HS-27A (cell line): ENCODE measurements around the gene DNAJC4.
"Not testable (repeated sequence)": the region's sequence is repeated elsewhere in the genome, so short reads cannot be mapped to it uniquely, and the experiment has no call there.

Experiments used
- DNase-seq: peaks from one replicate; pipeline ENCODE4 v3.0.0-alpha.2; 2012; ENCODE audit warnings: low read depth, missing footprints

DNAJC4 gene

DNA sequence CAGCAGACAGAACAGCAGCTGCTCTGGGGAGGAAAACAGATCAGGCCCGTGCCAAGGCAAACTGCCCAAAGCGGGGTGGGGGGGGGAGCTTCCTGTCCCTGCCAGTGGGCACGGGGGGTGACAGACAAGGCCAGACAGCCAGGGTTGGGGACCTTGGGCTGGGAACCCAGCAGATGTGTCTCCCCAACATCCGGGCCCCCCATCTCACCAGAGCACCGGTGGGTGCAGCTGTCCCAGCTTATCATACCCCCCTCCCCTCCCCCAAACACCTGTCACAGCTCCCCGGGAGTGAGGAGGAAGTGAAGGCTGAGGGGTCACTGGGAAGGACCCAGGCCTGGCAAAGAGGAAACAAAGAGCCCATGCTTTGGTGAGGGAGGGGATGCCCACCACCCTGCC lies 15.1 kb downstream of the DNAJC4 start:
- DNase-seq = no peak

DNA sequence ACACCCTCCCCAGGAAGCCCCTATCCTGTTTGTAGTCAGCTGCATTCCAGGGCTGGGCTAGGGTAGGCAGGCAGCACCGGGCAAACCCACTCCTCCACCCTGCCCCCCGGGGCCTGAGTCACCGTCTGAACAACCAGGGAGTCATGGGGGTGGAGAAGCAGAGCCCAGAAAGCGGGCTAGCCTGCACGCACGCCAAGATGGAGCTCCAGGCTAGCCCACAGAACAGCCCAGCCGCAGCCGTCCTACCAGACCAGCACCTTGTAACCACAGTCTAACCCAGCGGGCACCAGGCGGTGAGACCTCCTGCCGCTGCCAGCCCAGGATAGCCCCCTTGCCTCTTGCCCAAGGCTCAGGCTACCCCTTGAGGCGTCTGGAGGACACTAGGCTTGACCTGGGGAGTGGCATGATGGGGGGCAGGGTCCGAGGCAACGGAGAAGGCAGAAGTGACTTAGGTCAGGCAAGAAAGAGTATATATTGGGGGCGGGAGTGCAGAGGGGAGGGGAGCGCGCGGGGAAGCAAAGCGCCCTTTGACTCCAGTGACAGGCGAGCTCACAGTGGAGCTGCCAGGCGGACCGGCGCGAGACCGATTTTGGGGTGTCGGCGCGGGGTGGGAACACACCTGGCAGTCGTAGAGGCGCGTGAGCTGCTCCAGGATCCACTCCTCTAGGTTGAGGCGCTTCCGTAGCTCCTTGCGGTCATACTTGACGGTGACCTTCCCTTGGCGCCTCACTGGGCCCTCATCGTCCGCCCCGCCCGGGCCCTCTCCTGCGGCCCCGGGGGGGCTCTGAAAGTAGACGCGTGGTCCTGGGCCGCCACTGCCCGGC lies 15.7 kb downstream of the DNAJC4 start:
- DNase-seq = peak; percentile 90

DNA sequence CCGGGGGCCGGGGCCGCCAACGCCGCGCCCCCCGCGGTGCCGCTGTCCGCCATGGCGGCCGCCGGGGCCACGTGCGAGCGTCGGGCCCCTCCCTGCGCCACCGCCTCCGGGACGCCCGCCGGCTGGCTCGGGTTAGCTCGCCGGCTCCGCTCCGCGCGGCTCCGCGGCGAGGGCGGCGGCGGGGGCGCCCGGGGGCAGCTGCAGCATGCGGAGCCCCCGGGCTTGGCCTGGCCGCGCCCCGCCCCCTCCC lies 16.2 kb downstream of the DNAJC4 start:
- not testable (repeated sequence) for DNase-seq

DNA sequence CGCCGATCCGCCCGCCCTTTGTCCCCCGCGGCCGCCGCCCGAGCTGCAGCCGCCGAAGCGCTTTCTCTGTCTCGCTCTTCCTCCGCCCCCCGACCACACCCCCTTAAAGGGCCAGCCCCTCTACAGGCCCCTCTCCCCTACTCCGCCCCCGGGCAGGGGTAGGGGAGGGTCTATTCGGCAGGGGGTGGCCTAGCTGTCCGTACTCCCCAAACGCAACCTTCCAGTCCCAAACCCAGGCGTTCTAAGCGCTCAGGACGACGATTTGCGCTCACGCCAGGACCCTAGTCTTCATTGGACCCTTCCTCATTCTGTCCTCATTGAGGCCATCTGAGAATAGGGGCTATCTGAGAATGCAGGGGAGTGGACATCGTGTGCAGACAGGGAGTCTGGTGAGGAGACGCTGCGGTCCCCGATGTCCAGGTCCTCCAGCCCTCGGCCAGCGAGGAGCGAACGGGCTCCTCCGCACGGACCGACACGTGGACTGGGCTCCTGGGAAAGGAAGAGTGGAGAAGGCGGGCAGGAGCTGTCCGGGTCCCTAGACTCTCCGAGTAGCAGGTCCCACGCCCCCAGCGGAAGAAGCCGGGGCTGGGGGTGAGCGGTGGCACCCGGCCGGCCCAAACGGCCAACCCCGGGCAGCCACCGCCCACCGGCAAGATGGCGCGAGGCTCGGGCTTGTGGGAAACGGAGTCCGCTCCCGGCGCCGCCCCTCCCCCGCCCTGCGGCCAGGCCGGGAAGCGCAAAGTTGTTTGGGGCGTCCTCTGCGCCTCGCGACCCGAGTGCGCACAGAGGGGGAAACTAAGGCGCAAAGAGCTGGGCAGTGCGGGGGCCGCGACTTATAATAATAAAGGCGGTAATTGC lies 16.8 kb downstream of the DNAJC4 start, which contains the start of gene PPP1R14B:
Gene PPP1R14B (minus strand): TSS at position 73 of the 858 bp plus-strand sequence. CDS start 270 bp downstream, outside the sequence.
- no peak for DNase-seq

DNA sequence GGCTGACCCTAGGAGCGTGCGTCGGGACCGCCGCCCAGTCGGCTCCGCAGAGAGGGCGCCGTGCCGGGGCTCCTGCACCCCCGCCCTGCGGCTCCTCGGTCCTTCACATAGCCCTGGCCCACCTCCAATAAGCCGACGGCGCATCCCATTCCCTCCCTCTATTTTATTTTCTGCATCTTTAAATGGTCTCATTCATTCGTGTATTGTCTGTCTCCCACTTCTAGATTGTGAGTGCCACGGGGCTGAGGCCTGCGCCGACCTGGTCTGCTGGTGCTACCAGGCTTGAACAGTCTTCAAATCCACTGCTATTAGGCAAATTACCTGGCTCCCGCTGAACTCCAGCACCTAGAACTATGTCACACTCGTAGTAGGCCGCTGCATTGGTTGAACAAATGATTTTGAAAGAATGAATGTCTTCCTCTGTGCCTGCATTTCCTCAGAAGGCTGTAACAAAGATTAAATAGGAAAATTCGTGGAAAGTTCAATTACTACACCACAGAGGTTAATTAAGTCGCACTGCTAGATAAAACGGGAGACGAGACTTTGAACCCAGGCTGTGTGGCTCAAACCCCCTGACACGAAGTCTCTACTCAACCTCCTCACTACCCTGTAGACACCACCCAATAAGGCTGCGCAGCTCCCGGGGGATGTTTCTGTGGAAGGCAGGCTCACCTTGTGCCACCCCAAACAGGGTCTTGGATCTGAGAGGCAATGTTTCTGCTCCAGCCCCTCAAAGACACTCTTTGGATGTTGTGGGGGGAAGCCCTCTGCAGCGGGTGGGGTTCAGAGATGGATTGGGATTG lies 17.6 kb downstream of the DNAJC4 start:
- no peak for DNase-seq

DNA sequence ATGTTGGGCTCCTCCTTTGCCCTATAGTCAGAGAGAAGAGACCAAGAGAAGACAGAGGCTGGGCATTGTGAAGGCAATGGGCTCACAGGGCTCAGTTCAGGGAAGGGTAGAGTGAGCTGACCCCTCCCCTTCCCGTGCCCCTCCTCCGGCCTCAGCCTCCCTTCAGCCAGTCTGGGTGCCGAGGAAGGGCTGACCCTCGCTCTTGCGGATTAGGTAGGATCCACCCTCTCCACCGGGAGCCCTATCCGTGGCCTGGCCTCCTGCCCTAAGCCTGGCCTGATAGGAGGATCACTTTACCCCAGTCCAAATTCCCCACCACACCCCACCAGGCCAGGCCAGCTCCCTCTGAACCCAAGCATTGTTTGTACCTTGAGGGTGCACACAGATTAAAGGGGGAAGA lies 18.2 kb downstream of the DNAJC4 start:
- DNase-seq = no peak

DNA sequence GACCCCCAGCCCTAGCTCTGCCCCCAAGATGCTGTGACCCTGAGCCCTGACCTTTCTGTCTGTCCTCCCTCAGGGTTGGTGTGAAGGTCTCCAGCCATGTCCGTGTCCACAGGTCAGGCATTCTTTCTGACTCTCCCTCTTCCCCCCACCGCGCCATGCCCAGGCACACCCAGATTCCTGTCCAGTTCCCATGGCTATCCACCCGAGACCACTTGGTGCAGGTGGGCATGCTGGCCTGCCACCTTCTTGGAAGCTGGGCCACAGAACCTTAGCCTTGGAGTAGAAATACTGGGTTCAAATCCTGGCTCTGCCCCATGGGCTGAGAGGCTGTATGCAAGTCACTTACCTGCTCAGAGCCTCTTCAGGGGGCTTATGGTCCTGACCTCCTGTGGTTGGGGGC lies 18.7 kb downstream of the DNAJC4 start:
- DNase-seq = no peak

DNA sequence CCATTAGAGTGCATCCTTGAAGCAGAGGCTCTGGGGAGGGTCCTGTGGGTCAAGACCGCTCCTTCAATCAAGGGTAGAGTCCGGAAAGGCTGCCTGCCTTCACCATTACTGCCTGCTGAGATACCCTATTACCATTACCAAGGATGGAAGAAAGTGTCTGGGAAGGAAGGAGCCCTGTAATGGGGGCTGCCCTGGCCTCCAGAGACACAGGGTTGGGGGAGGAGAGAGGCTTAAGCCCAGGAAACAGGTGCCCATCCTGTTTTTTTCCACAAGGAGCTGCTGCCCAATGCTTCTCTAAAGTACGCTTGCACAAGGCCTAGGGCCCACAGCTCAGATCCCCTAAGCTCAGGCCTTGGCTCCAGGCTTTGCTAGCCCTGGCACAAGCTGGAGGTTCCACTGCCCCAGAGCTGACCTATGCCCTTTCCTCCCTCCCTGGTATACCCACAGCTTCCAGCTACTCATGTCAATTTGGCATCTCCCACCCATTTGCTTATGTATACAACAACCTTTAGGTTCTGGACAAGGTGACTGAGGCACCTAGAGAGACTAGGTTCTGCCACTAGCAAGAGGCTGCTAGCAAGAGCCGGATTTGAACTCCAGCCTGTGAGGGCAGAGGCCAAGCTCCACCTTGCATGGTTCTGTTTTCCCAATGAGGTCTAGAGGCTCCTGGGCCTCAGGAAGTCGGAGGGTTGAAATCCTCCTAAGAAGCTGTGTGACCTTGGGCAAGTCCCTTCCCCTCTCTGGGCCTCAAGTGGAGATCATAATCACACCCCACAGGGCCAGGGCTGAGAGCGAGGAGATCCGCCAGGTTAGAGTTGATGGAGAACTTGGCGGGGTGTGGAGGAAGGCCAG lies 19.4 kb downstream of the DNAJC4 start:
- DNase-seq = no peak

DNA sequence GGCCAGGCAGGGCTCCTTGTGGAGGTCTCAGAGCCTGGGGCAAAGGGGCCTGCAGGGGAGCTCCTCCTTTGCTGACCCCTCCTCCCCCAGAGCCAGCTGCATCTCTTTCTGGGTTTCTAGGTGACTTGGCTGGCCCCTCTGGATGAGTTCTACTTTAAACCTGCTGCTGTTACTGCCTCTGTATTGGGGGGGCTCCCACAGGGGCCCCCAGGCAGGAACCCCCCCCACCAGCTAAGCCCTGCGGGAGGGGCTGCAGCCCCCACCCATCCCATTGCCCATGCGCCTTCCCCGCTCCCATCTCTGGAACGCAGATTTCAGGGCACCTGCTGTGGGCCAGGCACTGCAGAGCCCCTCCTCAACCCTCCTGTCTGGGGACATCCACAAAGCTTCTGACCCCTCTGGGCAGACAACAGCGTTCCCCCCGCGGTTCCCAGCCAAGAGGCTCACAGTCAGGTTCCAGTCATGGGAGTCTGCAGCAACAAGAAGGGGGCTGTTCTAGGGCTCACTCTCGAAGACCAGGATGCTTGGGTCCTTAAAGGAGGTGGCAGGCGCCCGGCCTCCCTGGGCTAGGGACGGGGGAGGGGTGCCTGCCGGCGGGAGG lies 20.2 kb downstream of the DNAJC4 start:
- DNase-seq = no peak

DNA sequence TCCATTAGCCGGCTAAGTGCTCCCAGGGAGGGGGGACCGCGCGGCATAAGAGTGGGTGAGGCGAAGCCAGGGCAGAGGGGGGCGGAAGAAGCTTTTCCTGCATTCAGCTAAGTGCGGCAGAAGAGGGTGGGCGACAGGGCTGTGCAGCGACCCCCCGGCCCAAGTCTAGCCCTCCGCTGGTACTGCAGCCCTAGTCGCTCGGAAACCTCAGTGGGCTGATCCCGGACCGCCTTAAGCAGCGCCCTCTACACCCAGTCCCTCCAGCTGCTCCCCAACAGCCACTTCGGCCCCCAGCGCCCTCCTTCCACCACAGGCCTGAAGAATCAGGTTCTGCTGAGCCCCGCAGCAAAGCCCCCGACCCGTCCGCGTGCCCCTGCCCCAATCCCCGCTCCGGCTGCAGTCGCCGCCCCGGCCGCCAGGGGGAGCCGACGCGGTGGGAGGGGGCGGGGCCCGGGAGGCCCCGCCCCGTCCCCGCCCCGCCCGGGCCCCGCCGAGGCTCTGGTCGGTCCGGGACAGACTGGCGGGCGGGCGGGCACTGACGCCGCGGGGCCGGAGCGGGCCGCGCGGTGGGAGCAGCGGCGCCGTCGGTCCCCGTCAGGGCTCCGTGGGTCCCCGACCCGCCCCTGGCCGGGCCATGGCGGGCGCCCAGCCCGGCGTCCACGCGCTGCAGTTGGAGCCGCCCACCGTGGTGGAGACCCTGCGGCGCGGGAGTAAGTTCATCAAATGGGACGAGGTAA lies 20.8 kb downstream of the DNAJC4 start, which contains the start of gene PLCB3:
Gene PLCB3 (plus strand): TSS at position 515 of the 737 bp plus-strand sequence. CDS start 120 bp downstream, at position 635.
- no peak for DNase-seq

DNA sequence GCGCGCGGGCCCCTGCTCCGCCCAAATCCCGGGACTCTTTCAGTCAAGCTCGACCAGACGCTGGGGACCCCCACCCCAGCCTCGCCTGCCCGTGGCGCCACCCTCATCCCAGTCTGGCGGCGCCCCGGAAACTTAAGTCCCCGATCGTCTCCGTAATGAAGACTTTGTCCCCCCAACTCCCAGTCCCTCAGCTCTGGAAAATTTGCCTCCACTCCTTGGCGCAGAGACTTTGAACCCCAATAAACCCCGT lies 21.3 kb downstream of the DNAJC4 start:
- no peak for DNase-seq

DNA sequence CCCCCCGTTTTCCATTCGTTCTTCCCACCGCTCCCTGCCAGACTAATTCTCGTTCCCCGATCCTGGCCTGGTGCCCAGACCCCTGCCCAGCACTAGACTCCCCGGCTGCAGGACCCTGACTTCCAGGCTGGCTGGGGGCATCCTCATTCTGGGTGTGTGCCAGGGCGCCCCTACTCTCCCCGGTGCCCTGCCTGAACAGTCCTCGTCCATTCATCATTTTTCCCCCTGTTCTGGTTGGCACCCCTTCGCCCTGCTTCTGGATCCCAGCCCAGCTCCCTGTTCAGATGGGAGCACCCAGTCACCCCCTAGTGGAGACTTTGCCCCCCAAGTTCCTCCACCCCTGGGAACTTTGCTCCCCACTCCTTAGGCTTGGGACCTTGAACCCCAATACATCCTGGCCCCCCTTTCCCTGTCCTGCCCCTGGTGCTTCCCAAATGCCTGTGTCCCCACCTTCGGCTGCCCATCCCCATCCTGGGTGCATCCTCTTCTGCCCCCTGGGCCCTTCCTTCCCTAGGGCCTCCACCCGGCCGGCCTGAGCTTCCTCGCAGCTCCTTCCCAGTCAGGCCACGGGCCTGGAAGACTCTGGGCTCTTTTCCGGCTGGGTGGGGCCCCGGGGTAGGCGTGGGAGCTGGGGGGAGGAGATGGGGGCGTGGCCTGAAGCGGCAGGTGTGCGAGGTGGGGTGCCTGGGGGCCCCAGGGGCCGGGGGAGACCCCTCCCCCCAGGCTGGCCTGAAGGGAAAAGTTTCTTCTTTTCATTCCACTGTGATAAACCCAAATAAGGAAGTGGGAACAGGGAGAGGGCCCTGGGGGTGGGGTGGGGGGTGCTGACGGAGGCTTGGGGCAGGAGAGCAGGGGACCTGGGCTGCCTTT lies 21.9 kb downstream of the DNAJC4 start:
- no peak for DNase-seq

DNA sequence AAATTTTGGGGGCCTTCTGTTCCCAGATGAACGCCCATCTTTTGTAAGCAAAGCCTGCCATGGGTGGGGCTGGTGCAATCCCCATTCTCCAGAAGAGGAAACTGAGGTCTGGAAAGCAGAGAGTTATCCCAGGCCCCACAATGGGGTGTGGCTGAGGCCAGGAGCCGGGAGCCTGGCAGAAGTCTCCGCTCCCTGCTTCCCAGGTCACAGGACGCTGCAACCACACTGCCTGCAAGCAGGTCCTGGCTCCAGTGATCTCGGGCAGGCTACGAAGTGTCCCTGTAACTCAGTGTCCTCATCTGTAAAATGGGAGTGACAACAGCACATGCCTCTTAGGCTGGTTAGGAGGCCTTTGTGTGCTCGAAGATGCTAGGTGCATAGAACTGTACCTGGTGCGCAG lies 22.7 kb downstream of the DNAJC4 start:
- no peak for DNase-seq

DNA sequence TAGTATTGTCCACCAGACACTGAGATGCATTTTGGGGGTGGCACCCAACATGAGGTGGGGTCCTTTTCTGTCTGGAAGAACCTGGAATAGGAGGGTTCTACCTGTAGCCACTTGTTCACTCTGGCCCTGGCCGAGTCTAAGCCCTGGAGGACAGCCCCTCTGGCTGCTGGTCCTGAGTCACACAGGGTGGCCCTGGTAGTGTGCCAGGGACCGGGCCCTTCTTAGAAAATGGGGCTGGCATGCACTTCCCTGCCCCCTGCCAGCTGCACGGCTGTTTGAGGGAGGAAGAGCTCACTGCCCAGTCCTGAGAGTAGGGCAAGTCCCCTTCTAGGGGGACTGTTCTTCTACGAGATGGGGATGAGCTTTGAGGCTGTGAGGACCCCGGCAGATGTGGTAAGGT lies 23.1 kb downstream of the DNAJC4 start:
- no peak for DNase-seq

DNA sequence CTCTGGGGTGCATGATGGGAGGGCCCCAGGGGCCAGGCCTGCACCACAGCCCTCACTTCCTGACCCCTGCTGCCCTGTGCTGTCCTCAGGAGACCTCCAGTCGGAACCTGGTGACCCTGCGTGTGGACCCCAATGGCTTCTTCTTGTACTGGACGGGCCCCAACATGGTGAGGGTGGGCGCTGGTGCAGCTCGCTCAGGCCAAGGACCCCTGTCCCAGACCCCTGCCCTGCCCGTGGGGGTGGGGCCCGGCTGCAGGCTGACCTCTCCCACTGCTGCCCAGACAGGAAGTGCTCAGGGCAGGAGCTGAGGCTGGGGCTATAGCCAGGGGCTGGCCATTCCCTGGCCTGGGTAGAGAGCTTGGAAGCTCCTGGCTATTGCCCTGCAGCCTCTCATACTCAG lies 24.0 kb downstream of the DNAJC4 start:
- DNase-seq = no peak

DNA sequence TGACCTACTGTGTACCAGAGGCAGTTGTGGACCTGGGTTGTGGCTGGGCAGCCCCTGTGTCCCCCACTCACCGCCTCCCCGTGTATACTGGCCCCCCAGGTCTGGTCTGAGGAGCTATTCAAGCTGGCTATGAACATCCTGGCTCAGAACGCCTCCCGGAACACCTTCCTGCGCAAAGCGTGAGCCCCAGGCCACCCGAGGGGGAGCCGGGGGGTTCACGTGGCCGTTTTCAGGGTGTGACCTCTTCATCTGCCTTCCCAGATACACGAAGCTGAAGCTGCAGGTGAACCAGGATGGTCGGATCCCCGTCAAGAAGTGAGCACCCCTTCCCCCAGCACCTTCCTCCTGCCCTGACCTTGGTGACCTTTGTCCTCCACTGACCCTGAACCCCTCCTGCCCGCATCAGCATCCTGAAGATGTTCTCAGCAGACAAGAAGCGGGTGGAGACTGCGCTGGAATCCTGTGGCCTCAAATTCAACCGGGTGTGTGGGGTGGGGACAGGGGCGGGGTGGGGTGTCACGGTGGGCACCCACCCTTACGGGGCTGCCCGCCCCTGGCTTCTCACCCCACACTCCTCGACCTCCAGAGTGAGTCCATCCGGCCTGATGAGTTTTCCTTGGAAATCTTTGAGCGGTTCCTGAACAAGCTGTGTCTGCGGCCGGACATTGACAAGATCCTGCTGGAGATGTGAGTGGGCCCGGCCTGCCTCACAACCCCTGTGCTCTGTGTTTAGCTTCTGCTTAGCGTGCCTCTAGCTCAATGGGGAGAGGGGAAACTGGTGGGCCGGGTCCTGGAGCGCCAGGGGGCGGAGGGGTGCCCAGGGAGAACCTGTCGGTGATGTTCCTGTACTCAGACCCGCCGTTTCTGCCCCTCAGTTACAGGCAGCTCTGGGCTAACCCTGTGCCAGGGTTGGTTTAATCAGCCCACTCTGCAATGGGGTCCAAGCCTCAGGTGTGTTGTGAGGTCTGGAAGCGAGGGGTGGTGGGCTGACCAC lies 25.1 kb downstream of the DNAJC4 start:
- no peak for DNase-seq

DNA sequence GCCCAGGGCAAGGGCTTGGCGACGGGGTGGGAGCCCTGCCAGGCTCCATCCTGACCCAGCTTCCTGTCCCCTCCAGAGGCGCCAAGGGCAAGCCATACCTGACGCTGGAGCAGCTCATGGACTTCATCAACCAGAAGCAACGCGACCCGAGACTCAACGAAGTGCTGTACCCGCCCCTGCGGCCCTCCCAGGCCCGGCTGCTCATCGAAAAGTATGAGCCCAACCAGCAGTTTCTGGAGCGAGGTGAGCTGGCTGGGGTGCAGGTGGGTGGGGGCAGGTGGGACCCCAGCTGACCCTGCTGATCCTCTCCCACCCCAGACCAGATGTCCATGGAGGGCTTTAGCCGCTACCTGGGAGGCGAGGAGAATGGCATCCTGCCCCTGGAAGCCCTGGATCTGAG lies 26.0 kb downstream of the DNAJC4 start:
- no peak for DNase-seq

DNA sequence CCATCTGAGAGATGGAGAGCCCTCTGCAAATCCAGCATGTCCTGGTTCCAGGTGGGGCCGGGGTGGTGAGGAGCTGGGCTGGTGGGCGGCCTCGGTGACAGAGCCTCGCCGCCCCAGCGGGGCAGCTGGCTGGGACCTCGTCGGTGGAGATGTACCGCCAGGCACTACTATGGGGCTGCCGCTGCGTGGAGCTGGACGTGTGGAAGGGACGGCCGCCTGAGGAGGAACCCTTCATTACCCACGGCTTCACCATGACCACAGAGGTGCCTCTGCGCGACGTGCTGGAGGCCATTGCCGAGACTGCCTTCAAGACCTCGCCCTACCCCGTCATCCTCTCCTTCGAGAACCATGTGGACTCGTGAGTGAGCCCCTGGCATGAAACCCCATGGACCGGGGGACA lies 28.0 kb downstream of the DNAJC4 start:
- no peak for DNase-seq
